Bronchial epithelial cell (primary cell): Measurements from ENCODE around the gene GALNT13. TPM values are rescaled to one million over a fixed set of nuclear protein-coding genes. Genes with fewer than 3 reads are reported as not detected.

ENCODE experiments used
- DNase-seq: peaks from one replicate; pipeline ENCODE4 v3.0.0-alpha.2; 2010; ENCODE audit warnings: low read depth
- FAIRE-seq: peaks from 2 replicates; lab custom pipeline; 2011; peaks lifted over from hg19 to GRCh38; lab: Jason Lieb, UNC
- H3K27me3 ChIP-seq: 2 replicates; pipeline ENCODE4 v1.5.1; 2011; ENCODE audit warnings: low read length; ENCODE audit not compliant: control insufficient read depth, insufficient read depth
- H3K36me3 ChIP-seq: 2 replicates; pipeline ENCODE4 v1.5.1; 2011; ENCODE audit warnings: low read length; ENCODE audit not compliant: control insufficient read depth, insufficient read depth
- H3K4me3 ChIP-seq: 2 replicates; pipeline ENCODE4 v1.5.1; 2011; ENCODE audit warnings: mild to moderate bottlenecking, low read depth, low read length, control low read depth
- CTCF ChIP-seq: IDR thresholded peaks from 2 replicates; pipeline ENCODE4 v1.5.1; 2011; ENCODE audit warnings: mild to moderate bottlenecking, moderate library complexity, low read length, control low read depth, inconsistent platforms; ENCODE audit not compliant: insufficient read depth, severe bottlenecking
- total RNA-seq: library from RNA; depleted of rRNA; stranded (reverse); fragments of >200 nt; gene quantifications from 2 replicates; pipeline ENCODE4 v1.2.1, GENCODE V29; 2014

Gene GALNT13
- total RNA-seq, 1 donor from 2014 or later: 1.3 TPM

- Histone ChIP-seq H3K36me3 (no peaks in the 10 kb centered on the region), H3K27me3 (no peaks in the 10 kb centered on the region), H3K4me3 (no peak overlapping the region)
- FAIRE-seq (no peak), DNase-seq (no peak)
- no peak for TF ChIP-seq CTCF
Observed at GRCh38 chr2:154324601-154325000, 452.9 kb downstream of the GALNT13 start.

- TF ChIP-seq CTCF: no peak
- no peak overlapping the region for H3K4me3 ChIP-seq
- no peaks in the 10 kb centered on the region for H3K36me3 ChIP-seq
- FAIRE-seq (no peak), DNase-seq (no peak)
- no peaks in the 10 kb centered on the region for H3K27me3 ChIP-seq
Observed at GRCh38 chr2:154329510-154329909, 457.8 kb downstream of the GALNT13 start.

- H3K36me3 ChIP-seq: no peaks in the 10 kb centered on the region
- FAIRE-seq (no peak), DNase-seq (no peak)
- TF ChIP-seq CTCF: no peak
- H3K4me3 ChIP-seq: no peak overlapping the region
- no peaks in the 10 kb centered on the region for H3K27me3 ChIP-seq
Observed at GRCh38 chr2:154331784-154332183, 460.1 kb downstream of the GALNT13 start.

GRCh38 chr2:154336201-154336600 lies 464.5 kb downstream of the GALNT13 start:
- TF ChIP-seq CTCF: no peak
- H3K36me3 ChIP-seq: no peaks in the 10 kb centered on the region
- FAIRE-seq (no peak), DNase-seq (no peak)
- no peaks in the 10 kb centered on the region for H3K27me3 ChIP-seq
- no peak overlapping the region for H3K4me3 ChIP-seq

GRCh38 chr2:154338352-154338967 lies 466.7 kb downstream of the GALNT13 start:
- Histone ChIP-seq H3K4me3 (no peak overlapping the region), H3K27me3 (no peaks in the 10 kb centered on the region), H3K36me3 (no peaks in the 10 kb centered on the region)
- TF ChIP-seq CTCF: no peak
- DNase-seq (no peak), FAIRE-seq (no peak)

GRCh38 chr2:154343282-154343681 lies 471.6 kb downstream of the GALNT13 start:
- TF ChIP-seq CTCF: no peak
- no peaks in the 10 kb centered on the region for H3K27me3 ChIP-seq
- H3K4me3 ChIP-seq: no peak overlapping the region
- no peaks in the 10 kb centered on the region for H3K36me3 ChIP-seq
- DNase-seq (peak; percentile 21), FAIRE-seq (no peak)
